H9 (cell line): ENCODE results near the gene NEIL1. TPM values are rescaled to one million over a fixed set of nuclear protein-coding genes. Genes with fewer than 3 reads are reported as not detected.

Experiments
- DNase-seq: peaks from one replicate; pipeline ENCODE4 v3.0.0-alpha.2; 2017
- H2AFZ ChIP-seq: one replicate; pipeline ENCODE4 v1.6.1; 2013; ENCODE audit warnings: mild to moderate bottlenecking, low read length, control low read depth, moderate library complexity
- H2AK5ac ChIP-seq: 2 replicates; pipeline ENCODE4 v1.6.1; 2013; ENCODE audit warnings: low read length, control low read depth, mixed read lengths; ENCODE audit not compliant: insufficient read length
- H2BK120ac ChIP-seq: one replicate; pipeline ENCODE4 v1.6.1; 2013; ENCODE audit warnings: low read depth, mild to moderate bottlenecking, low read length, control low read depth, inconsistent platforms; ENCODE audit not compliant: poor library complexity, severe bottlenecking
- H2BK12ac ChIP-seq: 2 replicates; pipeline ENCODE4 v1.6.1; 2013; ENCODE audit warnings: low read length, control low read depth, mixed read lengths, low read depth; ENCODE audit not compliant: insufficient read length
- H2BK15ac ChIP-seq: 2 replicates; pipeline ENCODE4 v1.6.1; 2013; ENCODE audit warnings: low read depth, low read length, control low read depth
- H2BK20ac ChIP-seq: one replicate; pipeline ENCODE4 v1.6.1; 2013; ENCODE audit warnings: low read depth, mild to moderate bottlenecking, low read length, control low read depth, inconsistent platforms; ENCODE audit not compliant: poor library complexity, severe bottlenecking
- H2BK5ac ChIP-seq: 2 replicates; pipeline ENCODE4 v1.6.1; 2013; ENCODE audit warnings: low read length, control low read depth, mixed read lengths; ENCODE audit not compliant: insufficient read length
- H3K14ac ChIP-seq: 2 replicates; pipeline ENCODE4 v1.6.1; 2013; ENCODE audit warnings: low read length, control low read depth; ENCODE audit not compliant: insufficient read depth
- H3K18ac ChIP-seq: 2 replicates; pipeline ENCODE4 v1.6.1; 2013; ENCODE audit warnings: low read depth, mild to moderate bottlenecking, mixed read lengths, low read length, control low read depth; ENCODE audit not compliant: insufficient read length
- H3K23ac ChIP-seq: 2 replicates; pipeline ENCODE4 v1.6.1; 2013; ENCODE audit warnings: low read length, control low read depth, mixed read lengths, low read depth; ENCODE audit not compliant: insufficient read length
- H3K23me2 ChIP-seq: 2 replicates; pipeline ENCODE4 v1.6.1; 2013; ENCODE audit warnings: low read depth, mild to moderate bottlenecking, mixed read lengths, low read length, control low read depth; ENCODE audit not compliant: insufficient read length, poor library complexity, severe bottlenecking
- H3K27ac ChIP-seq: 2 replicates; pipeline ENCODE4 v1.5.1; 2013; ENCODE audit warnings: low read length, control low read depth, mixed read lengths, low read depth; ENCODE audit not compliant: insufficient read length
- H3K27me3 ChIP-seq: 2 replicates; pipeline ENCODE4 v1.6.1; 2013; ENCODE audit warnings: low read length, control low read depth, inconsistent platforms; ENCODE audit not compliant: insufficient read depth
- H3K4ac ChIP-seq: 2 replicates; pipeline ENCODE4 v1.6.1; 2013; ENCODE audit warnings: low read depth, mild to moderate bottlenecking, control low read depth, inconsistent platforms, low read length, moderate library complexity
- H3K4me1 ChIP-seq: 2 replicates; pipeline ENCODE4 v1.6.1; 2013; ENCODE audit warnings: low read length, control low read depth, inconsistent platforms; ENCODE audit not compliant: insufficient read depth
- H3K4me2 ChIP-seq: 2 replicates; pipeline ENCODE4 v1.6.1; 2013; ENCODE audit warnings: low read length, control low read depth, mixed read lengths; ENCODE audit not compliant: insufficient read length, insufficient read depth
- H3K56ac ChIP-seq: 2 replicates; pipeline ENCODE4 v1.6.1; 2013; ENCODE audit warnings: low read depth, mild to moderate bottlenecking, mixed read lengths, low read length, control low read depth; ENCODE audit not compliant: insufficient read length
- H3K79me1 ChIP-seq: 2 replicates; pipeline ENCODE4 v1.6.1; 2013; ENCODE audit warnings: low read depth, mild to moderate bottlenecking, moderate library complexity, low read length, control low read depth, inconsistent platforms; ENCODE audit not compliant: insufficient read depth, poor library complexity, severe bottlenecking
- H3K79me2 ChIP-seq: 2 replicates; pipeline ENCODE4 v1.6.1; 2013; ENCODE audit warnings: low read length, control low read depth, inconsistent platforms; ENCODE audit not compliant: insufficient read depth
- H3K9ac ChIP-seq: 2 replicates; pipeline ENCODE4 v1.6.1; 2013; ENCODE audit warnings: low read length, control low read depth, mixed read lengths; ENCODE audit not compliant: insufficient read length; ENCODE audit errors: extremely low read depth
- H3K9me3 ChIP-seq: one replicate; pipeline ENCODE4 v1.6.1; 2013; ENCODE audit warnings: low read depth, low read length, inconsistent platforms; ENCODE audit not compliant: control insufficient read depth
- H3T11ph ChIP-seq: one replicate; pipeline ENCODE4 v1.6.1; 2013; ENCODE audit warnings: mild to moderate bottlenecking, low read length, control low read depth, inconsistent platforms
- H4K20me1 ChIP-seq: one replicate; pipeline ENCODE4 v1.6.1; 2013; ENCODE audit not compliant: control insufficient read depth, insufficient read length, insufficient read depth
- H4K5ac ChIP-seq: 2 replicates; pipeline ENCODE4 v1.6.1; 2013; ENCODE audit warnings: low read depth, mild to moderate bottlenecking, mixed read lengths, low read length, control low read depth; ENCODE audit not compliant: insufficient read length
- H4K8ac ChIP-seq: replicated peaks from 2 replicates; pipeline ENCODE4 v1.6.1; 2013; ENCODE audit warnings: low read length, control low read depth, mixed read lengths, low read depth; ENCODE audit not compliant: insufficient read length
- H4K91ac ChIP-seq: 2 replicates; pipeline ENCODE4 v1.6.1; 2013; ENCODE audit warnings: low read depth, mild to moderate bottlenecking, moderate library complexity, mixed read lengths, low read length, control low read depth; ENCODE audit not compliant: insufficient read length
- H3K27ac Mint-ChIP-seq, 3 experiments: 2 replicates in 2 of 3; 3 replicates in 1 of 3; pipeline ENCODE4 v1.8.0; 2020 to 2021; ENCODE audit warnings: mixed read lengths in 3 of 3, mild to moderate bottlenecking in 1 of 3, moderate library complexity in 1 of 3
- H3K27me3 Mint-ChIP-seq: 2 replicates; pipeline ENCODE4 v1.8.0; 2021; ENCODE audit warnings: low read depth, mild to moderate bottlenecking, moderate library complexity, mixed read lengths
- H3K36me3 Mint-ChIP-seq, 3 experiments: 2 replicates in 2 of 3; 3 replicates in 1 of 3; pipeline ENCODE4 v1.8.0; 2020 to 2021; ENCODE audit warnings: low read depth in 3 of 3, mixed read lengths in 3 of 3; ENCODE audit not compliant: insufficient read depth in 1 of 3
- H3K4me1 Mint-ChIP-seq, 2 experiments: 2 replicates each; pipeline ENCODE4 v1.8.0; 2020; ENCODE audit warnings: mixed read lengths in 2 of 2
- H3K4me3 Mint-ChIP-seq, 2 experiments: 2 replicates in 1 of 2; 3 replicates in 1 of 2; pipeline ENCODE4 v1.8.0; 2020 to 2021; ENCODE audit warnings: mild to moderate bottlenecking in 2 of 2, mixed read lengths in 2 of 2, moderate library complexity in 1 of 2
- H3K9me3 Mint-ChIP-seq, 2 experiments: 2 replicates in 1 of 2; 3 replicates in 1 of 2; pipeline ENCODE4 v1.8.0; 2020; ENCODE audit warnings: mild to moderate bottlenecking in 2 of 2, mixed read lengths in 2 of 2, moderate library complexity in 1 of 2
- CTCF ChIP-seq: fragments of 200-600 bp; sonication (generic); conservative IDR thresholded peaks from 3 replicates; pipeline ENCODE4 v1.8.0; 2021; ENCODE audit warnings: antibody characterized with exemption, mild to moderate bottlenecking
- WGBS: extraction: QIAGEN DNeasy Blood & Tissue Kit; methylation state at CpG from one replicate; pipeline ENCODE4 v1.1.7; 2013; ENCODE audit warnings: missing lambda C conversion rate, low lambda C conversion rate, mixed read lengths; ENCODE audit not compliant: insufficient read length; ENCODE audit errors: extremely low coverage; 5-methylcytosine and 5-hydroxymethylcytosine counted together
- total RNA-seq: library from RNA; stranded (reverse); gene quantifications from 2 replicates; pipeline ENCODE4 v1.2.1, GENCODE V29; 2021

Gene NEIL1
- total RNA-seq, 1 experiment from 2014 or later = 16.5 TPM

GRCh38 chr15:75313116-75313845 is 33.6 kb upstream of the NEIL1 start:
- H2BK20ac ChIP-seq = no peak overlapping the region
- H3K27me3 ChIP-seq = no peaks in the 10 kb centered on the region; the same call in 1 of the 2 replicates
- H4K5ac ChIP-seq = no peak overlapping the region
- H3T11ph ChIP-seq = no peak overlapping the region
- Mint-ChIP-seq H3K9me3 (no peaks in the 10 kb centered on the region), H3K27ac (no peak overlapping the region), H3K4me3 (no peak overlapping the region), H3K27me3 (peaks cover 25% of the 10 kb centered on the region), H3K4me1 (peaks cover 0 to under 1% of the 10 kb centered on the region in 2 experiments; a peak in 1 of 4 replicates), H3K36me3 (no peaks in the 10 kb centered on the region)
- no peak overlapping the region for H2BK15ac ChIP-seq
- no peak overlapping the region for H3K9ac ChIP-seq
- H3K4ac ChIP-seq = no peak overlapping the region
- H2BK120ac ChIP-seq = no peak overlapping the region
- H3K79me1 ChIP-seq = no peaks in the 10 kb centered on the region
- no peak overlapping the region for H3K27ac ChIP-seq
- DNase-seq = no peak
- no peak for TF ChIP-seq CTCF
- no peak overlapping the region for H2BK12ac ChIP-seq
- H3K9me3 ChIP-seq = no peaks in the 10 kb centered on the region
- no peak overlapping the region for H4K91ac ChIP-seq
- no peak overlapping the region for H4K8ac ChIP-seq
- H3K14ac ChIP-seq = no peak overlapping the region
- no peak overlapping the region for H2AK5ac ChIP-seq
- no peak overlapping the region for H3K56ac ChIP-seq
- H3K4me1 ChIP-seq = no peaks in the 10 kb centered on the region
- H3K4me2 ChIP-seq = no peak overlapping the region
- WGBS = no CpG with 5 or more reads among the region's 13 CpGs
- no peaks in the 10 kb centered on the region for H4K20me1 ChIP-seq
- H3K23ac ChIP-seq = no peak overlapping the region
- no peaks in the 10 kb centered on the region for H3K79me2 ChIP-seq
- no peak overlapping the region for H2AFZ ChIP-seq
- H3K18ac ChIP-seq = no peak overlapping the region
- H2BK5ac ChIP-seq = no peak overlapping the region
- H3K23me2 ChIP-seq = no peaks in the 10 kb centered on the region
